GM23338 (cell line): ENCODE data around the gene GRIP2. TPM values are rescaled to one million over a fixed set of nuclear protein-coding genes. Genes with fewer than 3 reads are reported as not detected.

Source experiments
- ATAC-seq: fragments of 200-7000 bp; cut with Tn5 transposase; 3 replicates; pipeline ENCODE4 v1.9.1; 2020
- DNase-seq: peaks from one replicate; pipeline ENCODE4 v3.0.0-alpha.2; 2015; ENCODE audit warnings: low spot score
- H2AFZ ChIP-seq: fragments of 200-600 bp; sonication (generic); 2 replicates; pipeline ENCODE4 v1.8.0; 2016; ENCODE audit warnings: antibody characterized with exemption, mild to moderate bottlenecking, moderate library complexity
- H3F3A ChIP-seq: fragments of 200-600 bp; sonication (generic); replicated peaks from 2 replicates; pipeline ENCODE4 v1.8.0; 2017; ENCODE audit warnings: antibody characterized with exemption, mixed run types, low read depth
- H3K27ac ChIP-seq: fragments of 200-600 bp; sonication (generic); 2 replicates; pipeline ENCODE4 v1.6.1; 2016; ENCODE audit warnings: low read depth
- H3K27me3 ChIP-seq: fragments of 200-600 bp; sonication (generic); 2 replicates; pipeline ENCODE4 v1.8.0; 2016; ENCODE audit warnings: mild to moderate bottlenecking, mixed run types, moderate library complexity; ENCODE audit not compliant: insufficient read depth
- H3K36me3 ChIP-seq: fragments of 200-600 bp; sonication (generic); 2 replicates; pipeline ENCODE4 v1.8.0; 2016; ENCODE audit warnings: mild to moderate bottlenecking; ENCODE audit not compliant: insufficient read depth
- H3K4me1 ChIP-seq: fragments of 200-600 bp; sonication (generic); 2 replicates; pipeline ENCODE4 v1.8.0; 2016; ENCODE audit warnings: mild to moderate bottlenecking, moderate library complexity; ENCODE audit not compliant: insufficient read depth
- H3K4me2 ChIP-seq: fragments of 200-600 bp; sonication (generic); 2 replicates; pipeline ENCODE4 v1.7.1; 2017; ENCODE audit warnings: mixed run types
- H3K4me3 ChIP-seq: fragments of 200-600 bp; sonication (generic); 2 replicates; pipeline ENCODE4 v1.6.1; 2016; ENCODE audit warnings: mixed run types
- H3K79me2 ChIP-seq: fragments of 200-600 bp; sonication (generic); replicated peaks from 2 replicates; pipeline ENCODE4 v1.8.0; 2017; ENCODE audit warnings: mild to moderate bottlenecking; ENCODE audit not compliant: insufficient read depth
- H3K9me2 ChIP-seq: fragments of 200-600 bp; sonication (generic); 2 replicates; pipeline ENCODE4 v1.8.0; 2017; ENCODE audit not compliant: insufficient read depth
- H4K20me1 ChIP-seq: fragments of 200-600 bp; sonication (generic); replicated peaks from 2 replicates; pipeline ENCODE4 v1.8.0; 2017; ENCODE audit warnings: mild to moderate bottlenecking; ENCODE audit not compliant: insufficient read depth
- H3K27ac Mint-ChIP-seq: 2 replicates; pipeline ENCODE4 v1.8.0; 2020; ENCODE audit warnings: inconsistent platforms, mild to moderate bottlenecking, moderate library complexity, mixed read lengths
- H3K27me3 Mint-ChIP-seq: 3 replicates; pipeline ENCODE4 v1.8.0; 2022; ENCODE audit warnings: low read depth, mild to moderate bottlenecking, moderate library complexity, mixed read lengths, inconsistent platforms; ENCODE audit not compliant: insufficient read depth, poor library complexity
- H3K36me3 Mint-ChIP-seq: 3 replicates; pipeline ENCODE4 v1.8.0; 2021; ENCODE audit warnings: low read depth, mild to moderate bottlenecking, inconsistent platforms, moderate library complexity, mixed read lengths
- H3K4me1 Mint-ChIP-seq: 3 replicates; pipeline ENCODE4 v1.8.0; 2020; ENCODE audit warnings: mild to moderate bottlenecking, inconsistent platforms, mixed read lengths
- H3K4me3 Mint-ChIP-seq: 3 replicates; pipeline ENCODE4 v1.8.0; 2021; ENCODE audit warnings: moderate library complexity, mild to moderate bottlenecking, inconsistent platforms, mixed read lengths
- H3K9me3 Mint-ChIP-seq: 3 replicates; pipeline ENCODE4 v1.8.0; 2020; ENCODE audit warnings: moderate library complexity, mild to moderate bottlenecking, inconsistent platforms, mixed read lengths
- ETS1 ChIP-seq: IDR thresholded peaks from 2 replicates; pipeline ENCODE4 v1.6.1; 2016; ENCODE audit warnings: antibody characterized with exemption
- JUNB ChIP-seq: IDR thresholded peaks from one replicate; pipeline ENCODE4 v1.6.1; 2016; ENCODE audit warnings: antibody characterized with exemption; ENCODE audit not compliant: unreplicated experiment
- REST ChIP-seq: IDR thresholded peaks from one replicate; pipeline ENCODE4 v1.6.1; 2018; ENCODE audit warnings: antibody characterized with exemption; ENCODE audit not compliant: unreplicated experiment
- STAT1 ChIP-seq: IDR thresholded peaks from one replicate; pipeline ENCODE4 v1.6.1; 2016; ENCODE audit warnings: antibody characterized with exemption; ENCODE audit not compliant: unreplicated experiment
- polyA plus RNA-seq: library from polyadenylated mRNA; unstranded; fragments of >200 nt; fragmentation: Nextera tagmentation; extraction: Ambion mirVana; gene quantifications from 2 replicates; pipeline ENCODE4 v1.2.1, GENCODE V29; 2016
- total RNA-seq: library from RNA; depleted of rRNA; stranded (reverse); fragments of >200 nt; shearing (Covaris generic); gene quantifications from 2 replicates; pipeline ENCODE4 v1.2.3, GENCODE V29; 2014
- TF ChIP-seq, protein P1 (sequence below), 2 experiments: fragments of 200-600 bp in 1 of 2; sonication (generic) in 1 of 2; conservative IDR thresholded peaks; 2 replicates each; pipeline versions ENCODE4 v1.5.1 to v1.6.1; 2016 to 2017; ENCODE audit warnings: antibody characterized with exemption in 2 of 2, low read depth in 2 of 2, mild to moderate bottlenecking in 2 of 2, moderate library complexity in 1 of 2
- TF ChIP-seq, protein P2 (sequence below): fragments of 250-450 bp; sonication (Bioruptor Pico); IDR thresholded peaks from 2 replicates; pipeline ENCODE4 v1.5.0; 2020; ENCODE audit warnings: mild to moderate bottlenecking, moderate library complexity

GRIP2 gene
- total and polyA plus RNA-seq, 2 experiments from 2014 or later: 3.6 to 5.8 TPM

DNA sequence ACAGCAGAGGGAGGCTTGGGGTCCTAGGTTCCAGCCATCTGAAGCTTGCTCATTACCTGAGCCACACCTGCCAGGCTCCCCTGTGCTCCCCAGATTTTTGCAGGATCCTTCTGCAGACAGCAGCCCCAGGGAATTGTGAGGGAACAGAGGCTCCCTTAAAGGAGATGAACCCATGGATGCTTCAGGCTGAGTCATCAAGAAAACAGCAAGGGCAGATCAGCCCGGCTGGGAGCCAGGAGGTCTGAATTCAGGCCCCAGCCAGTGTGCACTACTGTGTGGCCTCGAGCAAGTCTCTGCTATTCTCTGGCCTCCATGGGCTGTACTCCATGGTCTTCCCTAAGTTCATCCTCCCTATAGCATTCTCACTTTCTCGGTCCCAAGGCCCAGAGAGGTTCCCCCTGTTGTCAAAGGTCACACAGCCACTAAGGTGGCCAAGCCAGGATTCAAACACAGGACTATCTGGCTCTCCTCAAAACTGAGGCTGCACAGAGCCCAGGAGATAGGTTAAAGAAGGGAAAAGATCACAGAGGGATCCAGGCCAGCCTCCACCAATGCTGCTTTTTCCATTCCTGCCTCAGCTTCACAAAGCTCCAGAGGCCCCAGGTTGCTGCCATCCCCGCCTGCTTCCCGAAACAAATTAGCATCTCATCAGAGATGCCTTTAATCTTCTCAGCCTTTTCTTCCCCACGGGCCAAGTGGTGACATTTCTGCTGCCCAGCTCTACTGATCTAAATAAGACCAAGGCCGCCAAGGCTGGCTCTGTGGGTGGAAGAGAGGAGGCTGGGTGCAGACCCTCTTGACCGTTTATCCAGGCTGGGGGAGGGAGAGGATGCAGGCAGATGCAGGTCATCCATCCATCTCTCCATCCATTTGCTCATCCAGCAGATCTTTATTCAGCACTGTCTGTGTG, 21.2 kb upstream of the GRIP2 start:
- TF ChIP-seq, protein P1, sequence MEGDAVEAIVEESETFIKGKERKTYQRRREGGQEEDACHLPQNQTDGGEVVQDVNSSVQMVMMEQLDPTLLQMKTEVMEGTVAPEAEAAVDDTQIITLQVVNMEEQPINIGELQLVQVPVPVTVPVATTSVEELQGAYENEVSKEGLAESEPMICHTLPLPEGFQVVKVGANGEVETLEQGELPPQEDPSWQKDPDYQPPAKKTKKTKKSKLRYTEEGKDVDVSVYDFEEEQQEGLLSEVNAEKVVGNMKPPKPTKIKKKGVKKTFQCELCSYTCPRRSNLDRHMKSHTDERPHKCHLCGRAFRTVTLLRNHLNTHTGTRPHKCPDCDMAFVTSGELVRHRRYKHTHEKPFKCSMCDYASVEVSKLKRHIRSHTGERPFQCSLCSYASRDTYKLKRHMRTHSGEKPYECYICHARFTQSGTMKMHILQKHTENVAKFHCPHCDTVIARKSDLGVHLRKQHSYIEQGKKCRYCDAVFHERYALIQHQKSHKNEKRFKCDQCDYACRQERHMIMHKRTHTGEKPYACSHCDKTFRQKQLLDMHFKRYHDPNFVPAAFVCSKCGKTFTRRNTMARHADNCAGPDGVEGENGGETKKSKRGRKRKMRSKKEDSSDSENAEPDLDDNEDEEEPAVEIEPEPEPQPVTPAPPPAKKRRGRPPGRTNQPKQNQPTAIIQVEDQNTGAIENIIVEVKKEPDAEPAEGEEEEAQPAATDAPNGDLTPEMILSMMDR (conservative IDR thresholded peaks at IDR 0.05; ENCODE audit: low read depth in 2 of 2): no peak
- TF ChIP-seq JUNB: no peak
- no peak for TF ChIP-seq STAT1
- no peak for TF ChIP-seq REST
- TF ChIP-seq ETS1: no peak
- TF ChIP-seq, protein P2, sequence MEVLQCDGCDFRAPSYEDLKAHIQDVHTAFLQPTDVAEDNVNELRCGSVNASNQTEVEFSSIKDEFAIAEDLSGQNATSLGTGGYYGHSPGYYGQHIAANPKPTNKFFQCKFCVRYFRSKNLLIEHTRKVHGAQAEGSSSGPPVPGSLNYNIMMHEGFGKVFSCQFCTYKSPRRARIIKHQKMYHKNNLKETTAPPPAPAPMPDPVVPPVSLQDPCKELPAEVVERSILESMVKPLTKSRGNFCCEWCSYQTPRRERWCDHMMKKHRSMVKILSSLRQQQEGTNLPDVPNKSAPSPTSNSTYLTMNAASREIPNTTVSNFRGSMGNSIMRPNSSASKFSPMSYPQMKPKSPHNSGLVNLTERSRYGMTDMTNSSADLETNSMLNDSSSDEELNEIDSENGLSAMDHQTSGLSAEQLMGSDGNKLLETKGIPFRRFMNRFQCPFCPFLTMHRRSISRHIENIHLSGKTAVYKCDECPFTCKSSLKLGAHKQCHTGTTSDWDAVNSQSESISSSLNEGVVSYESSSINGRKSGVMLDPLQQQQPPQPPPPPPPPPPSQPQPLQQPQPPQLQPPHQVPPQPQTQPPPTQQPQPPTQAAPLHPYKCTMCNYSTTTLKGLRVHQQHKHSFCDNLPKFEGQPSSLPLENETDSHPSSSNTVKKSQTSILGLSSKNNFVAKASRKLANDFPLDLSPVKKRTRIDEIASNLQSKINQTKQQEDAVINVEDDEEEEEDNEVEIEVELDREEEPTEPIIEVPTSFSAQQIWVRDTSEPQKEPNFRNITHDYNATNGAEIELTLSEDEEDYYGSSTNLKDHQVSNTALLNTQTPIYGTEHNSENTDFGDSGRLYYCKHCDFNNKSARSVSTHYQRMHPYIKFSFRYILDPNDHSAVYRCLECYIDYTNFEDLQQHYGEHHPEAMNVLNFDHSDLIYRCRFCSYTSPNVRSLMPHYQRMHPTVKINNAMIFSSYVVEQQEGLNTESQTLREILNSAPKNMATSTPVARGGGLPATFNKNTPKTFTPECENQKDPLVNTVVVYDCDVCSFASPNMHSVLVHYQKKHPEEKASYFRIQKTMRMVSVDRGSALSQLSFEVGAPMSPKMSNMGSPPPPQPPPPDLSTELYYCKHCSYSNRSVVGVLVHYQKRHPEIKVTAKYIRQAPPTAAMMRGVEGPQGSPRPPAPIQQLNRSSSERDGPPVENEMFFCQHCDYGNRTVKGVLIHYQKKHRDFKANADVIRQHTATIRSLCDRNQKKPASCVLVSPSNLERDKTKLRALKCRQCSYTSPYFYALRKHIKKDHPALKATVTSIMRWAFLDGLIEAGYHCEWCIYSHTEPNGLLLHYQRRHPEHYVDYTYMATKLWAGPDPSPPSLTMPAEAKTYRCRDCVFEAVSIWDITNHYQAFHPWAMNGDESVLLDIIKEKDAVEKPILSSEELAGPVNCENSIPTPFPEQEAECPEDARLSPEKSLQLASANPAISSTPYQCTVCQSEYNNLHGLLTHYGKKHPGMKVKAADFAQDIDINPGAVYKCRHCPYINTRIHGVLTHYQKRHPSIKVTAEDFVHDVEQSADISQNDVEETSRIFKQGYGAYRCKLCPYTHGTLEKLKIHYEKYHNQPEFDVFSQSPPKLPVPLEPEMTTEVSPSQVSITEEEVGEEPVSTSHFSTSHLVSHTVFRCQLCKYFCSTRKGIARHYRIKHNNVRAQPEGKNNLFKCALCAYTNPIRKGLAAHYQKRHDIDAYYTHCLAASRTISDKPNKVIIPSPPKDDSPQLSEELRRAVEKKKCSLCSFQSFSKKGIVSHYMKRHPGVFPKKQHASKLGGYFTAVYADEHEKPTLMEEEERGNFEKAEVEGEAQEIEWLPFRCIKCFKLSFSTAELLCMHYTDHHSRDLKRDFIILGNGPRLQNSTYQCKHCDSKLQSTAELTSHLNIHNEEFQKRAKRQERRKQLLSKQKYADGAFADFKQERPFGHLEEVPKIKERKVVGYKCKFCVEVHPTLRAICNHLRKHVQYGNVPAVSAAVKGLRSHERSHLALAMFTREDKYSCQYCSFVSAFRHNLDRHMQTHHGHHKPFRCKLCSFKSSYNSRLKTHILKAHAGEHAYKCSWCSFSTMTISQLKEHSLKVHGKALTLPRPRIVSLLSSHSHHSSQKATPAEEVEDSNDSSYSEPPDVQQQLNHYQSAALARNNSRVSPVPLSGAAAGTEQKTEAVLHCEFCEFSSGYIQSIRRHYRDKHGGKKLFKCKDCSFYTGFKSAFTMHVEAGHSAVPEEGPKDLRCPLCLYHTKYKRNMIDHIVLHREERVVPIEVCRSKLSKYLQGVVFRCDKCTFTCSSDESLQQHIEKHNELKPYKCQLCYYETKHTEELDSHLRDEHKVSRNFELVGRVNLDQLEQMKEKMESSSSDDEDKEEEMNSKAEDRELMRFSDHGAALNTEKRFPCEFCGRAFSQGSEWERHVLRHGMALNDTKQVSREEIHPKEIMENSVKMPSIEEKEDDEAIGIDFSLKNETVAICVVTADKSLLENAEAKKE (CRISPR knock-in tag): no peak
- Histone ChIP-seq H3F3A (no peaks in the 10 kb centered on the region), H3K4me1 (peaks cover 20% of the 10 kb centered on the region), H3K27ac (no peak overlapping the region), H4K20me1 (no peaks in the 10 kb centered on the region), H3K27me3 (no peaks in the 10 kb centered on the region), H2AFZ (no peak overlapping the region), H3K4me2 (no peak overlapping the region), H3K9me2 (no peaks in the 10 kb centered on the region), H3K79me2 (no peaks in the 10 kb centered on the region), H3K36me3 (no peaks in the 10 kb centered on the region), H3K4me3 (no peak overlapping the region)
- peaks cover 37% of the 10 kb centered on the region for H3K4me1 Mint-ChIP-seq
- DNase-seq (no peak), ATAC-seq (no peak)
- H3K9me3 Mint-ChIP-seq: no peaks in the 10 kb centered on the region
- H3K27me3 Mint-ChIP-seq: peaks cover 21% of the 10 kb centered on the region
- H3K27ac Mint-ChIP-seq: no peak overlapping the region
- no peaks in the 10 kb centered on the region; the same call in 2 of the 3 replicates for H3K36me3 Mint-ChIP-seq
- H3K4me3 Mint-ChIP-seq: no peak overlapping the region
